Astrocyte of the hippocampus (primary cell): ENCODE data around the gene KLLN.
"Not testable (repeated sequence)": the region's sequence is repeated elsewhere in the genome, so short reads cannot be mapped to it uniquely, and the experiment has no call there.

Source experiments
- DNase-seq: peaks from one replicate; pipeline ENCODE4 v3.0.0; 2011; ENCODE audit warnings: low read depth, low spot score

KLLN gene, protein sequence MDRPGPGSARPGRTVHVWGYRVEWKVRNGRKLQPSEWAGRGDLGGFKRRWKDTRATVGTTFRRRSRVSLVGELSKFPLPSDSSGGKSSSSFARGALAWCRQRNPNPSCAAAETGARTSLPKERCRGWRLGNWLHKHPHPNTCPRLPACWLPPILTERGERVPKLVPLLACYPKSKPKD

DNA sequence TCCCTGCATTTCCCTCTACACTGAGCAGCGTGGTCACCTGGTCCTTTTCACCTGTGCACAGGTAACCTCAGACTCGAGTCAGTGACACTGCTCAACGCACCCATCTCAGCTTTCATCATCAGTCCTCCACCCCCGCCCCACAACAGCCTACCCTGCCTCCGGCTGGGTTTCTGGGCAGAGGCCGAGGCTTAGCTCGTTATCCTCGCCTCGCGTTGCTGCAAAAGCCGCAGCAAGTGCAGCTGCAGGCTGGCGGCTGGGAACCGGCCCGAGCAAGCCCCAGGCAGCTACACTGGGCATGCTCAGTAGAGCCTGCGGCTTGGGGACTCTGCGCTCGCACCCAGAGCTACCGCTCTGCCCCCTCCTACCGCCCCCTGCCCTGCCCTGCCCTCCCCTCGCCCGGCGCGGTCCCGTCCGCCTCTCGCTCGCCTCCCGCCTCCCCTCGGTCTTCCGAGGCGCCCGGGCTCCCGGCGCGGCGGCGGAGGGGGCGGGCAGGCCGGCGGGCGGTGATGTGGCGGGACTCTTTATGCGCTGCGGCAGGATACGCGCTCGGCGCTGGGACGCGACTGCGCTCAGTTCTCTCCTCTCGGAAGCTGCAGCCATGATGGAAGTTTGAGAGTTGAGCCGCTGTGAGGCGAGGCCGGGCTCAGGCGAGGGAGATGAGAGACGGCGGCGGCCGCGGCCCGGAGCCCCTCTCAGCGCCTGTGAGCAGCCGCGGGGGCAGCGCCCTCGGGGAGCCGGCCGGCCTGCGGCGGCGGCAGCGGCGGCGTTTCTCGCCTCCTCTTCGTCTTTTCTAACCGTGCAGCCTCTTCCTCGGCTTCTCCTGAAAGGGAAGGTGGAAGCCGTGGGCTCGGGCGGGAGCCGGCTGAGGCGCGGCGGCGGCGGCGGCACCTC is at the start of gene KLLN, which contains the start of gene PTEN:
KLLN (minus strand) TSS at position 481 of the 891 bp plus-strand sequence. CDS start 1,046 bp downstream, outside the sequence.
PTEN (plus strand) TSS at position 573 of the 891 bp plus-strand sequence. CDS start 845 bp downstream, outside the sequence.
- peak; percentile 97 for DNase-seq

DNA sequence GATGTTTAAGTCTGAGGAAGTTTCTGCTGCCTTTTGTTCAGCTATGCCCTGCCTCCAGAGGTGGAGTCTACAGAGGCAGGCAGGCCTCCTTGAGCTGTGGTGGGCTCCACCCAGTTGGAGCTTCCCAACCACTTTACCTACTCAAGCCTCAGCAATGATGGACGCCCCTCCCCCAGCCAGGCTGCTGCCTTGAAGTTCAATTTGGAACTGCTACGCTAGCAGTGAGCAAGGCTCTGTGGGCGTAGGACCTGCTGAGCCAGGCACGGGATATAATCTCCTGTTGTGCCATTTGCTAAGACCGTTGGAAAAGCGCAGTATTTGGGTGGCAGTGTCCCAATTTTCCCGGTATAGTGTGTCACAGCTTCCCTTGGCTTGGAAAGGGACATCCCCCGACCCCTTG is 40.1 kb upstream of the KLLN start:
- DNase-seq = not testable (repeated sequence)

DNA sequence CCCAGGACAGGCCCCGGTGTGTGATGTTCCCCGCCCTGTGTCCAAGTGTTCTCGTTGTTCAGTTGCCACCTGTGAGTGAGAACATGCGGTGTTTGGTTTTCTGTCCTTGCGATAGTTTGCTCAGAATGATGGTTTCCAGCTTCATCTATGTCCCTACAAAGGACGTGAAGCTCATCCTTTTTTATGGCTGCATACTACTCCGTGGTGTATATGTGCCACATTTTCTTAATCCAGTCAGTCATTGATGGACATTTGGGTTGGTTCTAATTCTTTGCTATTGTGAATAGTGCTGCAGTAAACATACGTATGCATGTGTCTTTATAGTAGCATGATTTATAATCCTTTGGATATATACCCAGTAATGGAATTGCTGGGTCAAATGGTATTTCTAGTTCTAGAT is 34.6 kb upstream of the KLLN start:
- not testable (repeated sequence) for DNase-seq

DNA sequence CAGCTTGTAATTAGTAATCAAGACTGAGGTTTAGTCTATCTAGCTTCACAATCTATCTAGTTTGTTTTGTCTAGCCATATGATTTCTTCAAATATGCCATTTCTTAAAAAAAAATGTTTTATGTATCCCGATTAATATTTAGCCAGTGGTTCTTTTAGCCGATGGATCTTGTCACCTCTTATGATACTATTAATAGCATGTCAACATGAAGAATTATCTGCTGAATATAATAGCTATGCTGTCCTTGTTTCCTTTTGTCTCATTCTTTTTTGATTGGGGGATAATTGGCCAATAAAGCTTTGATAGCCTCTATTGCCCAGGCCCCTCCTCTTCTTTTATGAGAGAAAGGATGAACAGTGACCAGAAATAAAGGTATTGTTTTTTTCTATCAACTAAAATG is 32.9 kb upstream of the KLLN start:
- DNase-seq = no peak

DNA sequence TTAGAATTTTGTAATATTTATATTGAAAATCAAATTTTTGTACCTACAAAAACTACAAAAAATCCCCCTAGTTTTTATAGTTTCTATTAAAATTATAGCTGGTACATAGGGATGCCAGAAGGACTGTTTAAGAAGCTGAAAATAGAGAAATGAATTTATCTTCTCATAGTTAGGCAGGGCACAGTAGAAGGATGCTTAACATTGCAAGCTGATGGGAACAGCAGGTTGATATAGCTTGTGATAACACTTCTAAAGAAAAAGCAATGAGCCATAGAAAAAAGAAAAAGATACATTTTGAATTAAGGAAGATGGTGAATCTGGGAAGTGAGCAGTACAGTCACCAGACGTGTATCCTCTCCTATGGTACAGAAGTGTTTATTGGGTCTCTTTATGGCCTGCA is 32.1 kb upstream of the KLLN start:
- no peak for DNase-seq

DNA sequence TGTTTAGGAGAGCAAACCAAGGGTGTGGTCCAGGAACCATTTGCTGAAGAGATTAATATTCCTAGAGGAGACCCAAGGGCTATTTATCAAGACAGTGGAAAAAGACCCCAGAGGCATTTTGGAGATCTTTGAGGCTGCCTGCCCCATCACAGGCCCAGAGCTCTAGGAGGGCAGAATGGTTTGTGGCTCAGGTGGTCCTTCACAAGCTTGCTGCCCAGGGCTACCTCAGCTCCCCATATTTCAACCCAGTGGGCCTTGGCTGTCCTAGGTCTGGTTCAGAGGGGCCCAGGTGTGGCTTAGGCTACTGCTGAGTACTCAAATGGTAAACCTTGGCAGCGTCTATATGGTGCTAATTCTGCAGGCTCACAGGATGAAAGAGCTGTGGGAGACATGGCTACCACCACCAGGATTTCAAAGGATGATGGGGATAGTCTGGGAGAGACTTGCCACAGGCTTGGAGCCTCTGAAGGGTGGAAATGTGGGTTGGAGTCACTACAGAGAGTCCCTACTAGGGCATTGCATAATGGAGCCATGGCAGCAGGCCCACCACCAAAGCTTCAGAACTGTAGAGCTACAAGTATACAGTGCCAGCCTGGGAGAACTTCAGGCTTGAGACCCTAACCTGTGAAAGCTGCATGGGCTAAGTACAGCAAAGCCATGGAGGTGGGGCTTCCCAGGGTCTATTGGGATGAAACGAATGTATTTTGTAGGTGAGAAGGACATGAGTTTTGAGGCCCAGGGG is 24.4 kb upstream of the KLLN start:
- DNase-seq = no peak

DNA sequence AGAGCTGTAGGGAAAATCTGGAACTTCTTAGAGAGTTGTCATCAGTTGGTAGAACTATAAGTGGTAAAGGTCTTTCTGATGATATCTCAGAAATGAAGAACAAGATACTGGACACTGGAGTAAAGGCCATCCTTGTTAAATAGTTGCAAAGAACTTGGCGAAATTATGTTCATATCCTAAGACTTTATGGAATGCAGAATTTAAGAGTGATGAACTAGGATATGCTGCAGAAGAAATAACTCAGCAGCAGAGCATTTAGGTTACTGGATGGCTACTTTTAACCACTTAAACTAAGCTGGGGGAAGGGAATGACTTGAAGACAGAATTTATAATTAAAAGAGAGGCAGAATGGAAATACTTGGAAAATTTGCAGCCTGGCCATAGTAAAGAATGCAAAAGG is 23.8 kb upstream of the KLLN start:
- no peak for DNase-seq

DNA sequence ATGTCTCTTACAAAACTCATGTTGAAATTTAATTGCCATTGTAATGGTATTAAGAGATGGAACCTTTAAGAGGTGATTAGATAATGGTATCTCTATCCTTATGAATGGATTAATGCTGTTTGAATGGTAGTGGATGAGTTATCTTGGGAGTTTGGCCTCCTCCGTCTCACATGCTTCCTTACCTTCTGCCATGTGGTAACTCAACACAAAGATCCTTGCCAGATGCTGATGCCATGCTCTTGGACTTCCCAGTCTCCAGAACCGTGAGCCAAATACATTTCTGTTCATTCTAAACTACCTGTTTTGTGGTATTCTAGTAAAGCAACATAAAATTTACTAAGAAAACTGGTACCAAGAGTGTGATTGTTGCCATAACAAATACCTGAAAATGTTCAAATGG is 23.3 kb upstream of the KLLN start:
- no peak for DNase-seq

DNA sequence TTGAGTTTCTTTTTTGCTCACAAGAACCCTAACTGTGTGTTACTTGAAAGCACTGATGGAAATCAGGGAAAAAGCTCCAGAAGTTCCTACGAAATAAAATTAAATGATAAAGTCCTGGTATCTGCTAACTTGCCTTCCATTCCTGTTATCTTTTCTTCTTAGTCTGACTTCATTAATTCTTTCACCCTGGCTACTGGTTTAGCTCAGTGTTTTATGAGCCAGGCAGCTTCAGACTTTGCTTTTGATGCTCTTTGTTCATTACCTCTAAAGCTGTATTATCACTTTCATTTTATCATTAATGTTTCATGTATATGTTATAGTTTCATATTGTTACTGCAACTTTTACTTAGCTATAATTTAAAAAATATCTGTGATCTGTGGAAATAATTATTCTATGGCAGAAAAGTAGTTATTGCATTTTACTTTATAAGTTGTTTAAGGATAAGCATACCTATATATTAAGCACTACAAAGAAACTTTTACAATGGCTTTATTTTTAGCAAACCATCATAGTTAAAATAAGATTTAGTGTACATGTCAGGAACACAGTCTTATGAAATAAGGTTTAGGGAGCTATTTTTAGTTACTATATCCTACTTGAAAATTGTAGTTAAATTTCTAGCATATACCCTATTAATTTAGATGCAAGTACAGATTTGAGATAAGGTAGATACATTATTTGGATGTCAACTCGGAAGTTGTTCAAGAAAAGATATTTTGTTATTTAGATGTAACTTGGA is 19.4 kb upstream of the KLLN start:
- DNase-seq = no peak

DNA sequence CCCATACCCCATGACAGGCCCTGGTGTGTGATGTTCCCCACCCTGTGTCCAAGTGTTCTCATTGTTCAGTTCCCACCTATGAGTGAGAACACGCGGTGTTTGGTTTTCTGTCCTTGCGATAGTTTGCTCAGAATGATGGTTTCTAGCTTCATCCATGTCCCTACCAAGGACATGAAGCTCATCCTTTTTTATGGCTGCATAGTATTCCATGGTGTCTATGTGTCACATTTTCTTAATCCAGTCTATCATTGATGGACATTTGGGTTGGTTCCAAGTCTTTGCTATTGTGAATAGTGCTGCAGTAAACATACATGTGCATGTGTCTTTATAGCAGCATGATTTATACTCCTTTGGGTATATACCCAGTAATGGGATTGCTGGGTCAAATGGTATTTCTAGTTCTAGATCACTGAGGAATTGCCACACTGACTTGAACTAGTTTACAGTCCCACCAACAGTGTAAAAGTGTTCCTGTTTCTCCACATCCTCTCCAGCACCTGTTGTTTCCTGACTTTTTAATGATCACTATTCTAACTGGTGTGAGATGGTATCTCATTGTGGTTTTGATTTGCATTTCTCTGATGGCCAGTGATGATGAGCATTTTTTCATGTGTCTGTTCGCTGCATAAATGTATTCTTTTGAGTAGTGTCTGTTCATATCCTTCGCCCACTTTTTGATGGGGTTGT is 18.2 kb upstream of the KLLN start:
- not testable (repeated sequence) for DNase-seq

DNA sequence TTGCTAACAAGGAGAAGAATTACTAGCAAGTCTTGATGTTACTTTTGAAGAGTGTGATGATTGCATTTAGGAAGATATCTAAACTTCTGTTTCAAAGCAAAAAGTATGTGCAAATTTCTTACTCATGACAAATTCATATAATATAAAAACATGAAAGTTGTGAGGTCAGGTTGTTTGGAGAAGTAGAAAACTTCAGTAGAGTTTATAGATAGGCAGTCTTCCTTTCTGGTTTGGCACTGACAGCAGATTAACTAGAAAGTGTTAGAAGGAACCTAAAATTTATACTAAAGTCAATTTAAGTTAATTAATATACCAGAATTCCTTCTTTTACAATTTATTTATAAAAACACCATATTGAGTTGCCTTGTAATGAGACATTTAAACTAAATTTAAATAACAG is 17.0 kb upstream of the KLLN start:
- DNase-seq = no peak

DNA sequence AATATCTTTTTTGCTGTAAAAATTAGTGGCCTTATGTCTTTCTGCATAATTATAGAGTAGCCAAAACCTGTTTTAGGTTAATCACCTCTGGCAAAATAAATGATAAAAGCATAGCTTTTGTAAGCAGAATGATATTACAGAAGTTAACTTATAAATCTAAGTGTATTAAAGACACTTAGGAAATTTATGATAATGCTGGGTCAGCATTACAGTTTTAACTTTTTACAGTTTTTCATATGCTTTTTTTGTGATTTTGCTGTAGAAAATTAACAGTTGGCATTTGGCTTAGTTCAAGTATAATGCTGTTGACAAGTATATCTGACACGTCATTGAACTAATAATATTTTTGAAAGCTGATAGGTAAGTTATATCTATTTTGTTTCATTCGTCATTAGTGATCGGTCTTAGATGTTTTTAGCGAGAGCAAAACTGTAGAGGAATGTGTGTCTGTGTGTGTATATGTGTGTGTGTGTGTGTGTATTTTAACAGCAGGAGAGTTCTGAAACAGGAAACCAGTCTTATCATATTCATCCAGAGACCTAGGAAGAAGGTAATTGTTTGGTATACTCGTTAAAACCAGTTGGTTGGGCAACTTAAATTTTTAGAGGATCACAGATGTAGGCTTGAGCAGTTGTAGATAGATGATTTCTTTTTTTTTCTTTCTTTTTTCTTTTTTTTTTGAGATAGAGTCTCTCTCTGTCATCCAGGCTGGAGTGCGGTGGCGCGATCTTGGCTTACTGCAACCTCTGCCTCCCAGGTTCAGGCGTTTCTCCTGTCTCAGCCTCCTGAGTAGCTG is 15.5 kb upstream of the KLLN start:
- no peak for DNase-seq

DNA sequence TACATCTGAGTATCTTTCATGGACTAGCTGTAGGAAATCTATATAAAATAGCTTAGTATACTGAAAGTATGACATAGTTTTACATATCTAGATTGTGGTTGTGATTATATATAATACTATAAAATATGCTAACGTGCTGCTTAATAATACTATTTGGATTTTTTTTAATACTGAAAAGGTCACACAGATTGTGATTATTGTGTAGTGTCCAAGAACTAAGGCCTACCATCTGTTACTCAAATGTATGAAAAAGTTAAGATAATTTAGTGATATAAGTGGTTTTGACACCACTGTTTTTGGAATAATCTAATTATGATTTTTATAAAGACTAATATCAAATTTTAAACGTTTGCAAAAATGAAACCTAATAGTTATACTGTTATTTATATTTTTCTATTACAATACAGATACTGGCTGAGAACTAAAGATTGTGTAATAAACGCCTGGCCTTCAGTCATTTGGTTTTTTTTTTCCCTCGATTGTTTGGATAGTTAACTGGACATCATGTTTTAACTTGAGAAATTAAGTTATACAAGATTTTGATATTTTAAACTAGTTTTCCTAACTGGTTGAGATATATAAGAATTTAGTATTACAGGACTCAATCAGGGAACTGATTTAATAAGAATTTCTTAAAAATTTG is 12.7 kb upstream of the KLLN start:
- no peak for DNase-seq

DNA sequence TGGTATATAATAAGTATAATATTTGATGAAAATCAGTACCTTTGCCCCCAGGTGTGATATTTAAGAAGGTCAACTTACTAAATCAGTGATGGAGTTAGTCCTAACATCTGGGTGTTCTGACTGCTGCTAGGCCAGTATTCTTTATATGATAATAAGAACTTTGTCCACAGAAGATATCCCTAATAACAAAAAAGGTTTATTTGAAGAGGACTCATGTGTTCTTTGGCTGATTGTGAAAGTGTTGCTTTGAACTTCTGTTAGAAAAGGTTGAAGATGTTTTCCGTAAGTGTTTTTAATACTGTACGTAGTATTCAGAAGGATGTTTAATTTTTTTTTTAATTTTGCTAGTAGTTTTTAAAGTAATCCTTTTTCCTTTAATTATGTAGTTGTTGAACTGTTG is 10.3 kb upstream of the KLLN start:
- no peak for DNase-seq

DNA sequence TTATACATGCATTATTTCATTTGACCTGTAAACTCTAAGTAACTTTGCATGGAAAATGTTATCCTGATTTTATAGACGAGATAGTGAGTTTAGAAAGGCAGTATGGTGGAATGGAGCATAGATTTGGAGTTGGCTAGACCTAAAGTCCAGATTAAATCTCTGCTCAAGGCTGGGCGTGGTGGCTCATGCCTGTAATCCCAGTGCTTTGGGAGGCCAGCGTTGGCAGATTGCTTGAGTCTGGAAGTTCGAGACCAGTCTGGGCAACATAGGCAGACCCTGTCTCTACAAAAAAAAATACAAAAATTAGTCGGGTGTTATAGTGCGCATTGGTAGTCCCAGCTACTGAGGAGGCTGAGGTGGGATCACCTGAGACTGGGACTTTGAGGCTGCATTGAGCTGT is 9.5 kb upstream of the KLLN start:
- no peak for DNase-seq

DNA sequence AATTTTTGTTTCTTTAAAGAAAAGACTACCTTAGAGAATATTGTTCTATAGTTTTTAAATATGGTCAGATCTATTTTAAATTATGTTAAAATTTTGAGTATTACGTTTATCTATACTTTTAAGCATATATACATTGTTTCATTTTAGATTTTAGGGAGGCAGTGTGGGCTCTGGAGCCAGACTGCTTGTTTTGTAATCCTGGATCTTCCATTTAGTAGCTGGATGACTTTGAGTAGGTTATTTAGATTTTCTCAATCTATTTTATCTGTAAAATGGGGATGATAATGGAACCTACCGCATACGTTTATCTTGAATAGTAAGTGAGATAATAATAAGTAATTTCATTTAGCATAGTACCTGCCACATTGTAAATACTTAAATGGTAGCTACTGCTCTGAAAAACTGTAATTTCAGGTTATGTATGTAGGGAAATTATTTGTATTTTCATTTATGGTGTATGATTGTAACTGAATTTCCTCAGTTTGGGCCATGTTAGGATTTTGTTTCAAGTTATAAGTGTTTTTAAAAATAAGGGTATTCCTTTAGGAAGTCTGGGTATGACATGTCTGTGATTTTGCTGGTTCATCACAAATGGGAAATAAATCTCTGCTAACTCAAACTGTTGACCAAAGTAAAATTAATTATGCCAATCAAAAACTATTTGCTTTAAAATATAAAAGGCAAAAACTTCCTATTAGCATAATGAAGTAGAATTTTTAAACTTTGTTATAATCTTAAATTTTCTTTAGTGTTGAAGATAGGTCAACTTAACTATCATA is 6.6 kb upstream of the KLLN start:
- no peak for DNase-seq

DNA sequence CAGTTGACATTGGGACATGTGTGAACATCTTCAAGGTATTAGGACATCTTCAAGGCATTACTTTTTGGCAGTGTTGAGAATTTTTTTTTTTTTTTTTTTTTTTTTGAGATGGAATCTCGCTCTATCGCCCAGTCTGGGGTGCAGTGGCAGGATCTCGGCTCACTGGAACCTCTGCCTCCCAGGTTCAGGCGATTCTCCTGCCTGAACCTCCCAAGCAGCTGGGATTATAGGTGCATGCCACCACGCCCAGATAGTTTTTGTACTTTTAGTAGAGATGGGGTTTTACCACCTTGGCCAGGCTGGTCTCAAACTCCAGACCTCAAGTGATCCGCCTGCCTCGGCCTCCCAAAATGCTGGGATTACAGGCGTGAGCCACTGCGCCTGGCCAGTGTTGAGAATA is 5.8 kb upstream of the KLLN start:
- DNase-seq = not testable (repeated sequence)

DNA sequence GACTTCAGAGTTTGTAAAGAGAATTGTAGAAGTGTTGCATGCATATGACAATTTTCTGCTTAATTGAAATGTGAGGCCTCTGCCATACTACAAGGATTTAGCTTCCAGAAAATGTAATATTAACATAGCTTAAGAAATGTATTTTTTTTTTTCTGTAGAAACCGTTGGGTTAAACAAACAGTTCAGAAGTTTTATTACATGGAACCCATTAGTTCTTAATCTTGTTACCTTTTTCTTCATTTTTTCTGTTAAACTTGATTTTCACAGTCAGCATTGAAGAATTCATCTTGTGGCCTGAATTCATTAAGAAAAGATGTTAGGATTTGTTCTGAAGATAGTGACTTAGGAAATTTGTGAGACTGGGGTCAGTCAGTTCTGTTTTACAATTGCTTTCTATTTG is 4.9 kb upstream of the KLLN start:
- no peak for DNase-seq

DNA sequence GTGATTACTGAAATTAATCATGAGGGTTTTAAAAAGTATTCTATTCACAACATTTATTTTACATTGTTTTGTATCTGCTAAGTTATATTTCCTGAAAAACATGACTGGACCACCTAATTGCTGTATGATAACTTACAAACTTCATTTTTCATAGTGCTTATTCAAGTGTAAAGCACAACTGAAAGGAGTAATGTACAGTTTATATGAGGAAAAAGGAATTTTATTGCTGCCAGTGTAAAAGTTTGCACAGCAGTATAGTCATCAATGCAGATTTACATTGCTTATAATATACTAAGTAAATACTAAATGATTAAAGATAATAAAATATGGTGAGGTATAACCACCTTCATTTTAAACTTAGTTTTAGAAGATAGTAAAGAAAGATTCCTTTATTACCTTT is 4.1 kb upstream of the KLLN start:
- DNase-seq = no peak
